Transverse colon (tissue), 4 donors: ENCODE measurements around the gene THBS1. TPM values are rescaled to one million over a fixed set of nuclear protein-coding genes. Genes with fewer than 3 reads are reported as not detected.

ENCODE experiments used
- DNase-seq: peaks from one replicate; pipeline ENCODE4 v3.0.0-alpha.2; 2019
- H3K27ac ChIP-seq, 4 donors: fragments of 200-600 bp; sonication (generic); 2 replicates each; pipeline ENCODE4 v1.5.1; 2016 to 2018; ENCODE audit warnings: inconsistent platforms in 4 of 4
- H3K27me3 ChIP-seq: fragments of 200-600 bp; sonication (generic); 2 replicates; pipeline ENCODE4 v1.5.1; 2017; ENCODE audit warnings: inconsistent platforms
- H3K36me3 ChIP-seq, 4 donors: fragments of 200-600 bp; sonication (generic); 2 replicates each; pipeline ENCODE4 v1.5.1; 2017 to 2019; ENCODE audit warnings: inconsistent platforms in 4 of 4
- H3K4me1 ChIP-seq, 4 donors: fragments of 200-600 bp; sonication (generic); 2 replicates each; pipeline ENCODE4 v1.5.1; 2017 to 2020; ENCODE audit warnings: inconsistent platforms in 4 of 4
- H3K4me3 ChIP-seq, 4 donors: fragments of 200-600 bp; sonication (generic); 1 replicate in 1 of 4; 2 replicates in 3 of 4; pipeline versions ENCODE4 v1.5.1 to v1.6.1; 2017 to 2019; ENCODE audit warnings: inconsistent platforms in 4 of 4
- H3K9me3 ChIP-seq, 2 donors: fragments of 200-600 bp; sonication (generic); 2 replicates each; pipeline ENCODE4 v1.5.1; 2017 to 2019; ENCODE audit warnings: inconsistent platforms in 2 of 2
- EP300 ChIP-seq: sonication (generic); formaldehyde crosslinking; IDR thresholded peaks from one replicate; pipeline ENCODE4 v1.6.1; 2017; ENCODE audit warnings: antibody characterized with exemption, low read depth
- POLR2A ChIP-seq: fragments of 450-650 bp; IDR thresholded peaks from one replicate; pipeline ENCODE4 v1.6.1; 2016; ENCODE audit warnings: antibody characterized with exemption, mild to moderate bottlenecking, moderate library complexity
- POLR2AphosphoS5 ChIP-seq, 3 donors: sonication (generic); formaldehyde crosslinking; IDR thresholded peaks; one replicate each; pipeline ENCODE4 v1.6.1; 2016; ENCODE audit warnings: antibody characterized with exemption in 3 of 3
- WGBS, 2 donors: methylation state at CpG; one replicate each; pipeline ENCODE4 v1.1.5; 2018; ENCODE audit warnings: low coverage in 1 of 2; 5-methylcytosine and 5-hydroxymethylcytosine counted together
- in situ Hi-C, 4 donors: fragments of 200-750 bp; cut with MboI; loops; one replicate each; pipeline versions ENCODE4 v1.15.0 to v1.15.1; 2017; ENCODE audit warnings: low sequenced_read_pairs in 3 of 4, low pct_ligation_motif_present in 1 of 4, low pct_unique_long_range_greater_than_20kb in 1 of 4
- intact Hi-C: fragments of 100-400 bp; cut with DNase I; formaldehyde crosslinking; loops from one replicate; pipeline ENCODE4 v1.15.1; 2023; ENCODE audit warnings: low total_unique reads
- total RNA-seq, 4 donors: library from RNA; depleted of rRNA; stranded (reverse); fragments of >200 nt; gene quantifications; one replicate each; pipeline ENCODE4 v1.1.0, GENCODE V29; 2016
- TF ChIP-seq, protein P1 (sequence below), 5 experiments: fragments of 200-600 bp in 3 of 5; fragments of 450-650 bp in 2 of 5; sonication (generic) in 3 of 5; IDR thresholded peaks; 1 replicate in 2 of 5; 2 replicates in 3 of 5; pipeline ENCODE4 v1.5.1; 2016 to 2017; ENCODE audit warnings: antibody characterized with exemption in 5 of 5, inconsistent platforms in 3 of 5, mild to moderate bottlenecking in 2 of 5, moderate library complexity in 1 of 5

Gene THBS1
- total RNA-seq, 4 donors from 2014 or later: 197 to 753 (median 410) TPM

DNA sequence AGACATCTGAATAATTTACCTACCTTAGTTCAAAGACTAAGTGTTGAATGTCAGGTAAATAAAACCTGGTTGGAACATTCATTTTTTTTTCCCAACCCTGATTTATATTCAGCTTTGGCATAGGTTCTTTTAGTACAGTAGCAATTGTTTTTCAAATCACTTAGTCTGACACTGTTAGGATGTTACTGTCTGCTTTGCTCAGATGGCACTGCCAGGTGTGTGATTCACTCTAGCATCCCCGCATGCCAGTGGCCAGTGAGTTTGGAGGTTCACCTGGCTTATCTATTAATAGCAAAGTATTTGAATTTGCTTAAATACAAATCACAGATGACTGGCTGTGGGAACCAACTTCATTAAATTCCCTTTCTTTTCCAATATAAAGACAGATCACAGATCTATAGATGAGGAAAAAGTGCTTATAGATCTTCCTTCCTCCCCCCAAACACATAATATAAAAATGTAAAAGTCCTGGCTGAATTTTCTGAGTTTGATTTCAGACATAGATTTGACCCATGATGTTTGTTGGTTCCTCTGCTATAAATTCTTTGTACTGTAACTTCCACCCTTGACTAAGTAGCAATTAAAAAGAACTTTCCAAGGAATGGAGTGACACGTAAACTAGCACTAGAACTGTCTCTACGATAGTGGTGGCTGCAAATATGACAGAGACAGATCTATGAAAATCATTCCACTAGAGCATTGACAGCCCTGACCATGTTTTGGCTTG, 3.9 kb downstream of the THBS1 start:
- 39 to 54% methylated on average over 2 to 3 of the region's 3 CpGs for WGBS, 2 donors
- H3K4me1 ChIP-seq: peaks cover 16 to 77% (median 51%) of the 10 kb centered on the region in 4 donors
- intact Hi-C loops: loop anchor here (5.0 kb wide), 1 partner anchor 113 kb away; no protein-coding TSS in a partner anchor
- no peaks in the 10 kb centered on the region for H3K9me3 ChIP-seq
- H3K27ac ChIP-seq: peak overlapping the region; percentile 86 to 97 (median 95)
- no peak for DNase-seq
- H3K27me3 ChIP-seq: no peaks in the 10 kb centered on the region
- TF ChIP-seq EP300: no peak
- peaks cover 0 to 50% (median 15%) of the 10 kb centered on the region in 4 donors for H3K36me3 ChIP-seq
- peak overlapping the region in 2 of 4 donors; percentile 3 to 83 for H3K4me3 ChIP-seq
- in situ Hi-C loops: loop anchor here (10.0 to 25.0 kb wide), 6 partner anchors 177 to 880 kb away; no protein-coding TSS in a partner anchor

DNA sequence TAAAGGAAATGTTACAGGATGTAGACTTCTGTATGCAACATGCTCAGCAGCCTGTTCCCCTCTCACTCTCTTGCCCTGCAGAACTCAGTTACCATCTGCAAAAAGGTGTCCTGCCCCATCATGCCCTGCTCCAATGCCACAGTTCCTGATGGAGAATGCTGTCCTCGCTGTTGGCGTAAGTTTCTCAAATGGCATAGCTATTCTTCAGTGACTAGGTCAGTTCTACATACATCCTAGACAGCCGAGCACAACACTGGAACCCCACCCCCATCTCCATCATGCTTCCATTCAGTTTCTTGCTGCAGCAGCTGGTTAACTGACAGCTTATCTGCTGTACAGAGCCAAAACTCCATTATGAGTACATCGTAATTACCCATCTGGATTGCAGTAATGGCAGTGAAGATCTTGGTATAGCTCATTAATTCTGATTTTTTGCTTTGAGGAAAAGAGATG, 4.5 kb downstream of the THBS1 start:
- intact Hi-C loops (no loop called here), in situ Hi-C loops (loop anchor here (10.0 to 25.0 kb wide), 6 partner anchors 177 to 881 kb away; no protein-coding TSS in a partner anchor)
- H3K36me3 ChIP-seq: peaks cover 0 to 56% (median 18%) of the 10 kb centered on the region in 4 donors
- peaks cover 16 to 75% (median 51%) of the 10 kb centered on the region in 4 donors for H3K4me1 ChIP-seq
- peak overlapping the region; percentile 86 to 97 (median 95) for H3K27ac ChIP-seq
- no peaks in the 10 kb centered on the region for H3K9me3 ChIP-seq
- DNase-seq: peak; percentile 13
- TF ChIP-seq POLR2A: no peak
- peak in 2 of 3 donors; percentile 51 to 68 for TF ChIP-seq POLR2AphosphoS5 (IDR thresholded peaks at IDR 0.05)
- TF ChIP-seq, protein P1, sequence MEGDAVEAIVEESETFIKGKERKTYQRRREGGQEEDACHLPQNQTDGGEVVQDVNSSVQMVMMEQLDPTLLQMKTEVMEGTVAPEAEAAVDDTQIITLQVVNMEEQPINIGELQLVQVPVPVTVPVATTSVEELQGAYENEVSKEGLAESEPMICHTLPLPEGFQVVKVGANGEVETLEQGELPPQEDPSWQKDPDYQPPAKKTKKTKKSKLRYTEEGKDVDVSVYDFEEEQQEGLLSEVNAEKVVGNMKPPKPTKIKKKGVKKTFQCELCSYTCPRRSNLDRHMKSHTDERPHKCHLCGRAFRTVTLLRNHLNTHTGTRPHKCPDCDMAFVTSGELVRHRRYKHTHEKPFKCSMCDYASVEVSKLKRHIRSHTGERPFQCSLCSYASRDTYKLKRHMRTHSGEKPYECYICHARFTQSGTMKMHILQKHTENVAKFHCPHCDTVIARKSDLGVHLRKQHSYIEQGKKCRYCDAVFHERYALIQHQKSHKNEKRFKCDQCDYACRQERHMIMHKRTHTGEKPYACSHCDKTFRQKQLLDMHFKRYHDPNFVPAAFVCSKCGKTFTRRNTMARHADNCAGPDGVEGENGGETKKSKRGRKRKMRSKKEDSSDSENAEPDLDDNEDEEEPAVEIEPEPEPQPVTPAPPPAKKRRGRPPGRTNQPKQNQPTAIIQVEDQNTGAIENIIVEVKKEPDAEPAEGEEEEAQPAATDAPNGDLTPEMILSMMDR (IDR thresholded peaks at IDR 0.05): no peak
- TF ChIP-seq EP300: no peak
- WGBS, 2 donors: 63 to 71% methylated on average over 3 to 4 of the region's 4 CpGs
- H3K27me3 ChIP-seq: no peaks in the 10 kb centered on the region
- H3K4me3 ChIP-seq: peak overlapping the region in 2 of 4 donors; percentile 3 to 83

DNA sequence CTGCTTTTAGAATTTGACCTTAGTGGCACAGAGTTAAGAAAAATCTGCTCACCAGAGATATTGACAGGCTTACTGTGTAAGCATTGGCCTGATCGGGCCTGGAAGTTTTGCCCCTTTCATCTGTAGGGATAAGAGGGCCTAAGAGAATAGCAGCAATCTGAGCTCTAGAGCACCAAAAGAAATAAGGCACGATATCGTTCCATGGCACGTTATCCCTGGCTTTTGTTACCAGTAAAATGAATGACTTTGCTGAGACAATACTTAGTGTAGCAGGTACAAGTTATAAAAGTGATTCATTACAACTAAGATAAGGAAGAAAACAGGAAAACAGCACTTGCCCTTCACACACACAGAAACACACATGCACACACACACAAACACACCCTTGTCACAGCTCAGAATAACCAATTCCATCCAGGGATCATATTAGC, 5.0 kb downstream of the THBS1 start:
- Histone ChIP-seq H3K27me3 (no peaks in the 10 kb centered on the region), H3K4me1 (peaks cover 16 to 75% (median 51%) of the 10 kb centered on the region in 4 donors), H3K4me3 (peak overlapping the region in 1 of 4 donors; percentile 16), H3K36me3 (peaks cover 0 to 61% (median 21%) of the 10 kb centered on the region in 4 donors), H3K27ac (peak overlapping the region; percentile 86 to 97 (median 95)), H3K9me3 (no peaks in the 10 kb centered on the region)
- intact Hi-C loops: no loop called here
- 26 to 52% methylated on average over 4 of the region's 4 CpGs for WGBS, 2 donors
- in situ Hi-C loops: loop anchor here (10.0 to 25.0 kb wide), 6 partner anchors 176 to 881 kb away; no protein-coding TSS in a partner anchor
- peak in 2 of 3 donors; percentile 7 to 23 for TF ChIP-seq POLR2AphosphoS5 (IDR thresholded peaks at IDR 0.05)
- no peak for TF ChIP-seq EP300
- TF ChIP-seq POLR2A: no peak
- TF ChIP-seq, protein P1 (IDR thresholded peaks at IDR 0.05): no peak
- peak; percentile 19 for DNase-seq

DNA sequence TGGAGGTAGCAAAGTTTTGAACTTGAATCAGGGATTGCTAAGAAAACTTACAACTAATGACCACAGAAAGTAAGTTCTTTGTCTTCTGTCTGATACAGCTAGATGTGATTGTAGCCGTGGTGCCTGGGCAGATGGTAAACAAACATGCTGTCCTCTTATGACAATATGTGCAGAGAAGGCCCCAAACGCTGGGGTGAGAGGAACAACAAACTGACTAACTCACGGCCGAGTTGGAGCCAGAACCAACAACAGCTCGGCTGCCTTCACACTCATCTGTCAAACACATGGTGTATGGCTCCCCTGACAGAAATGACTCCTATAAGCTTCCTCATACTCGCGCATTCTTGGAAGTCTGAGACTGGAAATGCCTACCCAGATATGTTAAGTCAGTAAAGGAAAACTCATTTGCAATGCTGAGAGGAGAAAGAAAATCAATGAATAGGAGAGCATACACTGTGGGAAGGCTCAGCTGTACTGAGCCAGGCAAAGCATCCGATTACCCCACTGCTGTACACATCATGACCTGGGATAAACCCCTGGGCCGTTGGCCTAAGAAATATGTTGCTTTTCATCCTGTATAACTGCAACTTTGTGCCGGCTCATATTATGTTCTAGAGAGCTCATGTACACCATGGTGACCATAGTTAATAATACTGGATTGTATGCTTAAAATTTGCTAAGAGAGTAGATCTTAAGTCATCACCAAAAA, 5.7 kb downstream of the THBS1 start:
- Histone ChIP-seq H3K4me3 (peak overlapping the region in 1 of 4 donors; percentile 16), H3K9me3 (no peaks in the 10 kb centered on the region), H3K36me3 (peaks cover 0 to 68% (median 24%) of the 10 kb centered on the region in 4 donors), H3K27me3 (no peaks in the 10 kb centered on the region), H3K4me1 (peaks cover 16 to 75% (median 51%) of the 10 kb centered on the region in 4 donors), H3K27ac (peak overlapping the region; percentile 86 to 97 (median 95))
- in situ Hi-C loops (loop anchor here (10.0 to 25.0 kb wide), 6 partner anchors 176 to 882 kb away; no protein-coding TSS in a partner anchor), intact Hi-C loops (no loop called here)
- peak; percentile 28 for DNase-seq
- WGBS, 2 donors: 40 to 49% methylated on average over 4 to 10 of the region's 10 CpGs
- TF ChIP-seq, protein P1 (IDR thresholded peaks at IDR 0.05): no peak
- no peak for TF ChIP-seq EP300
- no peak for TF ChIP-seq POLR2A
- peak; percentile 10 to 53 (median 38) for TF ChIP-seq POLR2AphosphoS5 (IDR thresholded peaks at IDR 0.05)
